ENCODE data around the gene IGSF22. TPM values are rescaled to one million over a fixed set of nuclear protein-coding genes. Genes with fewer than 3 reads are reported as not detected.

The IGSF22 gene
- total RNA-seq, 1 donor from 2014 or later, result 0.06 TPM

GRCh38 chr11:18748766-18749365, 22.9 kb upstream of the IGSF22 start:
- no peak overlapping the region for H3K4me3 ChIP-seq (ENCODE audit: low read depth, low read length)
- no peak for TF ChIP-seq CTCF (conservative IDR thresholded peaks at IDR 0.05; ENCODE audit: low read depth, low read length)
- no peak for DNase-seq (ENCODE audit: low read depth)

- TF ChIP-seq CTCF (conservative IDR thresholded peaks at IDR 0.05; ENCODE audit: low read depth, low read length), result no peak
- no peak overlapping the region for H3K4me3 ChIP-seq (ENCODE audit: low read depth, low read length)
- DNase-seq (ENCODE audit: low read depth), result no peak
These were observed 19.3 kb upstream of the IGSF22 start for GRCh38 chr11:18745251-18745650.

- DNase-seq (ENCODE audit: low read depth), result no peak
These were observed 18.0 kb upstream of the IGSF22 start for GRCh38 chr11:18743900-18744514.

GRCh38 chr11:18743365-18743764, 17.4 kb upstream of the IGSF22 start:
- no peak for TF ChIP-seq CTCF (conservative IDR thresholded peaks at IDR 0.05; ENCODE audit: low read depth, low read length)
- no peak overlapping the region for H3K4me3 ChIP-seq (ENCODE audit: low read depth, low read length)

More at GRCh38 chr11:18743900-18744514, 18.0 kb upstream of the IGSF22 start:
- no peak overlapping the region for H3K4me3 ChIP-seq (ENCODE audit: low read depth, low read length)
- no peak for TF ChIP-seq CTCF (conservative IDR thresholded peaks at IDR 0.05; ENCODE audit: low read depth, low read length)

GRCh38 chr11:18741783-18742182, 15.8 kb upstream of the IGSF22 start:
- TF ChIP-seq CTCF (conservative IDR thresholded peaks at IDR 0.05; ENCODE audit: low read depth, low read length), result no peak
- no peak for DNase-seq (ENCODE audit: low read depth)
- H3K4me3 ChIP-seq (ENCODE audit: low read depth, low read length), result no peak overlapping the region

More at GRCh38 chr11:18743365-18743764, 17.4 kb upstream of the IGSF22 start:
- no peak for DNase-seq (ENCODE audit: low read depth)

- TF ChIP-seq CTCF (conservative IDR thresholded peaks at IDR 0.05; ENCODE audit: low read depth, low read length), result no peak
- H3K4me3 ChIP-seq (ENCODE audit: low read depth, low read length), result no peak overlapping the region
- no peak for DNase-seq (ENCODE audit: low read depth)
These were observed 13.7 kb upstream of the IGSF22 start for GRCh38 chr11:18739685-18740084.

- DNase-seq (ENCODE audit: low read depth), result no peak
- H3K4me3 ChIP-seq (ENCODE audit: low read depth, low read length), result no peak overlapping the region
- no peak for TF ChIP-seq CTCF (conservative IDR thresholded peaks at IDR 0.05; ENCODE audit: low read depth, low read length)
These were observed 11.7 kb upstream of the IGSF22 start for GRCh38 chr11:18737642-18738041.

Data from epithelial cell of proximal tubule (primary cell).